Fibroblast of villous mesenchyme (primary cell): ENCODE data around the gene DNM3. TPM values are rescaled to one million over a fixed set of nuclear protein-coding genes. Genes with fewer than 3 reads are reported as not detected.
A peak's percentile ranks its signal among the peaks of the same experiment; 100 is the strongest.

Experiments
- DNase-seq: peaks from one replicate; pipeline ENCODE4 v3.0.0-alpha.2; 2010; ENCODE audit warnings: low read depth
- H3K4me3 ChIP-seq: 2 replicates; pipeline ENCODE4 v1.5.1; 2011; ENCODE audit warnings: low read depth, mild to moderate bottlenecking, low read length
- CTCF ChIP-seq: IDR thresholded peaks from 2 replicates; pipeline ENCODE4 v1.5.1; 2012; ENCODE audit warnings: low read depth, mild to moderate bottlenecking, low read length; ENCODE audit not compliant: insufficient read depth
- total RNA-seq: library from RNA; depleted of rRNA; stranded (reverse); fragments of >200 nt; gene quantifications from 2 replicates; pipeline ENCODE4 v1.2.3, GENCODE V29; 2012

The DNM3 gene
- total RNA-seq, 1 donor, result 2.2 TPM

- no peak overlapping the region for H3K4me3 ChIP-seq
- peak; percentile 84 for TF ChIP-seq CTCF
- peak; percentile 49 for DNase-seq
Observed at GRCh38 chr1:171984850-171985485, 143.7 kb downstream of the DNM3 start.

DNA sequence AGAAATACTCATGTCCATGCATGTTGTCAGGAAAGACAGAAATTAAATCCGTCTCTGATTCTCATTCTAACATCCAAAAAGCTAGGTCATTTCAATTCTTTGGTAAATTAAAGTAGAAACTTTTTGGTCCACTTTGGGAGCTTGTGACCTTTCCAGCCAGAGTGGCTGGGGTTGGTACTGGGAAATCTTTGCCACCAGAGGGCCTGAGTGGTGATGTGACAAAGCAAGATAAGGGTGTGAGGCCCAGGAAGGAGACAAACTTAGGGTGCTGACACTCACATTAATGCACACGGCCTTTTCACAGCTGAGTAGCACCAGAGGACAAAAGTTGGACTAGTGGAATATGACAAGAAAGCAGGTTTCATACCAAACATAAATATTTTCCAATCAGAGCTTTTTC, 144.3 kb downstream of the DNM3 start:
- DNase-seq, result no peak

DNA sequence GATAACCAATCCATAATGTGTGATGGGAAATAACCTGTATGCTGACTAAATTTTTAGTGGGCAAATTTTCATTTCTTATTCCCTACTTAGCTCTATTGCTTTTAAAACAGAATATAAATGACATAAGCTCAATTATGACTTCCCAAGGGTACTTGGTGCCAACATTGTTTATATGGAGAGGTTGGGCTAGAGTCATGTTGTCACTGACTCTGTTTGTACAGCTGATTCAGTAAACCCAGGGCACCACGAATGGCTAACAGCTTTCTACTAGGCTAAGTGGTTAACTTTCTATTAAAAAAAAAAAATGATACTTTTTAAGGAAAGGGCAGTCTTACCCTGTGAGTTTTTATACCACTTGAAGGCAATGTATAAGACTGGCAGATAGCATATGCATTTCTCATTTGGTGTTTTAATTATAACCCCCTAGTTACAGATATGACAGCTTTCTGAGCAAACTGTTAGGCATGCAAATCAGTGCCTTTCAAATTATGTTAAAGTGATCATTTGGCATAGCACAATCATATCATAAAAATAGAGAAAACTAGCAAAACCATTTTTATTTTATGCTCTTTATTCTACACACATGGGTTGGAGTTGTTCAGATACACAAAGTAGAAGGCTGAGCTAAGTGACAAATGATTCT, 147.1 kb downstream of the DNM3 start:
- DNase-seq, result no peak
- H3K4me3 ChIP-seq, result no peak overlapping the region
- TF ChIP-seq CTCF, result no peak

More for the DNA sequence above, 144.3 kb downstream of the DNM3 start:
- peak; percentile 23 for TF ChIP-seq CTCF
- no peak overlapping the region for H3K4me3 ChIP-seq

- no peak for DNase-seq
- H3K4me3 ChIP-seq, result no peak overlapping the region
- no peak for TF ChIP-seq CTCF
Observed at GRCh38 chr1:171990371-171990770, 149.1 kb downstream of the DNM3 start.

DNA sequence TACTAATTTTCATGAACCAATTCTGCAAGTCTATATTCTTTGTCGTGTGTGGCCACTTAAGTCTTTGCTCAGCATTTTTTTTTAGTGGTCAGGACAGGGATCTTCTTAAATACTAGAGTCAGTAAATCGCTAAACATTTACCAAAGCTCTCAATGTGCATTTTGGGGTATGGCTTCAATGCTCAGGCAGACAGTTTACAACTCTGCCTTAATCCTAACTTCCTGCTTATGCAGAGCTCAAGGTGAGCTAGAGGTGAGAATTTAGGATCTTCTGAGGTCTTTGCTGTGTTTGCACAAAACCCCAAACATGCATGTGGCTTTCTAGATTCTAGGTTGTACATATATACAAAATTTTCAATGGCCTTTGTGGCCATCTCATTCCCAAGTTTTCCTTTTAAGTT, 153.0 kb downstream of the DNM3 start:
- no peak for TF ChIP-seq CTCF

DNA sequence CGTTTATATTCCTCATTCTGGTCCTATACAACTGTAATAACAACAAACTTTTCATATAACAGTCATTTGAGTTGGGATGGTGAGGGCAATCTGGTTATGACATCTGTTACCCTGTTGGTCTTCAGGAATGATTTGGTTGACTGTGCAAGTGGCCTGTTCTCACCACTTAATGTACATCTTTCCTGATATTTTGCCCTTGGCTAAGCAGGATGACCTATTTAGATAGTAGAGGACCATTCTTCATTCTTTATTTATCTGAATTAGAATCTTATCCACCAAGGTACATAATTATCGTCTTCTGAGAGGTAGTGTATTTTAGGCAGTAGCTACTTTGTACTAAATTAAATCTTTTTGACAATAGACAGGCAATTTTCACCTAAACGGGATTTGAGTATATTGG, 154.3 kb downstream of the DNM3 start:
- TF ChIP-seq CTCF, result no peak

More for the DNA sequence above, 153.0 kb downstream of the DNM3 start:
- H3K4me3 ChIP-seq, result no peak overlapping the region
- no peak for DNase-seq

GRCh38 chr1:171997936-171998335, 156.6 kb downstream of the DNM3 start:
- H3K4me3 ChIP-seq, result no peak overlapping the region
- TF ChIP-seq CTCF, result no peak
- no peak for DNase-seq

More for the DNA sequence above, 154.3 kb downstream of the DNM3 start:
- DNase-seq, result no peak
- no peak overlapping the region for H3K4me3 ChIP-seq
